Measurements from ENCODE around the gene TRERF1.

GRCh38 chr6:42275376-42276033 is 176.2 kb downstream of the TRERF1 start:
- TF ChIP-seq POLR2AphosphoS5 (IDR thresholded peaks at IDR 0.05) (no peak), CTCF (IDR thresholded peaks at IDR 0.05) (no peak)

Measured in prostate gland (tissue), 2 donors.